Stimulated activated CD8-positive, alpha-beta memory T cell treated with anti-CD3 and anti-CD28 coated beads, Interleukin-7, amount 100 ng/mL, for 1 hour (primary cell): ENCODE measurements around the gene RSBN1L.
A peak's percentile ranks its signal among the peaks of the same experiment; 100 is the strongest.
"Not testable (repeated sequence)": the region's sequence is repeated elsewhere in the genome, so short reads cannot be mapped to it uniquely, and the experiment has no call there.

Experiments
- DNase-seq, 2 donors: peaks; one replicate each; pipeline ENCODE4 v3.0.0-alpha.2; 2020; ENCODE audit warnings: low read depth in 2 of 2

RSBN1L gene

DNA sequence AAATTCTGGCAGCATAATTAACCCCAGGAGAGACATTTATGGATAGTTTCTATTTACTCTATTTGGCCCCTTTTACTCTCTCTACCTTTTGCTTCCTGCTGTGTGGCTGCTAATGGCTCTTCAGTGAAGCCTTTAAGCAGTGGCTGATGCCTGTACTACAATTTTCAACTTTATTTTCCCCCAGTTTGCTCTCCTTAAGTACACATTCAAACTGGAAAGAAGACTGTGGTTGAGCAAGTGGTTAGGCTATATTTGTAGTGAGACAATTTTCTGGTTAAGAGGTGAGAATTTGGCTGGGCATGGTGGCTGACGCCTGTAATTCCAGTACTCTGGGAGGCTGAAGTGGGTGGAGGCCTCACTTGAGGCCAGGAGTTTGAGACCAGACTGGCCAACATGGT, 8.5 kb upstream of the RSBN1L start:
- no peak for DNase-seq

DNA sequence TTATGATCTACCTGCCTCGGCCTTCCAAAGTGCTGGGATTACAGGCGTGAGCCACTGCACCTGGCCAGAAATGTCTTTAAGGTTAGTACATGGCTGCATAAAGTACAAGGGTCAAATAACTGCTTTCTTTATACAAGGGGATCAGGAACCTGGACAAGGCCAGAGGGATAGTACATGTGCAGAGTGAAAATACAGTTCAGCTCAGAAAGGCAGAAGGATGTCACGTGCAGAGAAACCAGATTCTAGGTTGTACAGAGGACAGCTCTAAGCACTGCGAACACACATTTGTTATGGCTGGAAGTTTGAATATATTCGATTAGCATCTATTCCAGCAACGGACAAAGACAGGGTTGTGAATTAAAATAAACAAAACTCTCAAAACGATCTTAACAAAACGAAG, 6.0 kb upstream of the RSBN1L start:
- DNase-seq, result no peak

DNA sequence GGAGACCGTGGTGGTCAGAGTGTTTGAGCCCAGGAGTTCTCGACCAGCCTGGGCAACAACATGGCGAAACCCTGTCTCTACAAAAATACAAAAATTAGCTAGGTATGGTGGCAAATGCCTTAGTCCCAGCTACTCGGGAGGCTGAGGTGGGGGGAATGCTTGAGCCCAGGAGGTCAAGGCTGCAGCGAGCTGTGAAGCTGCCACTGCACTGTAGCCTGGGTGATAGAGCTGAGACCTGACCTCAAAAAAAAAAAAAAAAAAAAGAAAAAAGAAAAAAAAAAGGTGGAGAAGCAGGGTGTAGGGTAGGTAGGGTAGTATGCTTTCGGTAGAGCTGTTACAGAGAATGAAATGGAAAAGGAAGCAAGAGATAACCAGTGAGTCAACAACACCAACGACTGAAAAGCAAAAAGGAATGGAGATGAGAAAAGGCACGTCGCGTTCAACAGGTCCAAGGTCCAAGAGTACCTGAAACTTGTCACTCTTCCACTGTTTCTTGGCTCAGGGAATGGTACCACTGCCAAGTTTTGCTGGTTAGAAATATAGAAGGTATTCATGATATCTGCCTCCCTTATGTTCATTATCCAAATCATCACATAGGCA, 4.3 kb upstream of the RSBN1L start:
- DNase-seq, result no peak

DNA sequence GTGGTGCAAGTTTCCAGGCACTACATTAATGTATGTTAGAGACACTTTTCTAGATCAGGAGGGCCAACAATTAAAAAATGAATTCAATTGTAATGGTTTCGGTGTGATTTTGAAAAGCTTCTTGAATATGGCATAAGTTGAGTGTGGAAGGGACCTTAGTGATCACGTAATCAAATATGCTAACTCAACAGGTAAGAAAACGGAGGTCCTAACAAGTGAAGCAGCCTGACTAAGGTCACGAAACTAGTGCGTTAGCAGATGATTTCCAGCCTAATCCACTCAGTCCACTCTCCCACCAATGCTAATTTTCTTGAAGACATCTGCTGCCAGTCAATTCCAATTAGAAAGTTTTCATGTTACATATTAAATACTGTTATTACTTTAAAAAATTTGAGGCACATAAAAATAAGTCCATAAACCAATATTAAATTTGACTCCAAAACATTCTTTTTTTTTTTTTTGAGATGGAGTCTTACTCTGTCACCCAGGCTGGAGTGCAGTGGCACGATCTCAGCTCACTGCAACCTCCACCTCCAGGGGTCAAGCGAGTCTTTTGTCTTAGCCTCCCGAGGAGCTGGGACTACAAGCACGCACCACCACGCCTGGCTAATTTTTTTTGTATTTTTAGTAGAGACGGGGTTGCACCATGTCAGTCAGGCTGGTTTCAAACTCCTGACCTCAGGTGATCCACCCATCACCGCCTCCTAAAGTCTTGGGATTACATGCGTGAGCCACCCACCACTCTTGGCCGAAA, 2.3 kb upstream of the RSBN1L start:
- DNase-seq, result no peak

DNA sequence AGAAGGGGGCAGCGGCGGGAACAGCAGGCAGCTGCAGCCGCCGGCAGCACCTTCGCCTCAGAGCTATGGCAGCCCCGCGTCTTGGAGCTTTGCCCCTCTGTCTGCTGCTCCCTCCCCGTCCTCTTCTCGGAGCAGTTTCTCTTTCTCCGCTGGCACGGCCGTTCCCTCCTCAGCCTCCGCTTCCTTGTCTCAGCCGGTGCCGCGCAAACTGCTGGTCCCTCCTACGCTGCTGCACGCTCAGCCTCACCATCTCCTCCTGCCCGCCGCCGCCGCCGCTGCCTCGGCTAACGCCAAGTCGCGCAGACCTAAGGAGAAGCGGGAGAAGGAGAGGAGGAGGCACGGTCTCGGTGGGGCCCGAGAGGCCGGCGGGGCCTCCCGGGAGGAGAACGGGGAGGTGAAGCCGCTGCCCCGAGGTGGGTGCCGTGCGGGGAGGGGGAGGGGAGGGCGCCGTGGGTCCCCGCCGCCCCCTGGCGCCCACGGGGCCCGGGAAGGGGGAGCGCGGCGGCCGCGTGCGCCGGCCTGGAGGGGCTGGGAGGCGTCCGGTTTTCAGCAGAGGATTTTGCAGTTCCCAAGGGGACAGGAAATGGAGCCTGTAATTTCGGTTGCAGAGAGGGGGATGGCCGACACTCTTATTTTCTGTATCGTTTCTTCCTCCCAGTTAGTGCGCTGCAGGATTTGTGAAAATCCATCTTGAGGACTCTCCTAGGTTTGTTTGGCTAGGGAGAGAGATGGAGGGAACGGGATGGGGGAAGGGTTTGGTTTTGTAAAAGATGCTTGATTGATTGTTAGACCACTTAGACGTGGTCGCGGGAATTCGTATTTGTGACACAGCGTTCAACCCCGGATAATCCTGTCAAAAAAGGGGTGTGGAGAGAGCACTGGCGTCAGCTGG, 630 bp downstream of the RSBN1L start:
- DNase-seq, result peak; percentile 8 to 22

DNA sequence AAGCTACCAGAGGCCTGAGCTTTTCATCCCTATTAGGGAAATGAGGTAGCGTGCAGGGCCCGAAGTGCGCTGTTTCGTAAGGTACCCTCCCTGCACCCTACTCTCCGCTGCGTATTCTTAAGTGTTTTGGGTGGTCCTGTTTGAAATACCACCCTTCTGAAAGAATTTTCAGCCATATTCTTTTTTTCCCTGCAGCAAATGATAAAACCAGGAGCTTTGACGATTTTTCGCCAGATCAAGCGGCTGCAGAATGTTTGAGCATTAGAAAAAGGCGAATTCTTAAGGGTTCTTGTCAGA, 1.2 kb downstream of the RSBN1L start:
- DNase-seq, result no peak

DNA sequence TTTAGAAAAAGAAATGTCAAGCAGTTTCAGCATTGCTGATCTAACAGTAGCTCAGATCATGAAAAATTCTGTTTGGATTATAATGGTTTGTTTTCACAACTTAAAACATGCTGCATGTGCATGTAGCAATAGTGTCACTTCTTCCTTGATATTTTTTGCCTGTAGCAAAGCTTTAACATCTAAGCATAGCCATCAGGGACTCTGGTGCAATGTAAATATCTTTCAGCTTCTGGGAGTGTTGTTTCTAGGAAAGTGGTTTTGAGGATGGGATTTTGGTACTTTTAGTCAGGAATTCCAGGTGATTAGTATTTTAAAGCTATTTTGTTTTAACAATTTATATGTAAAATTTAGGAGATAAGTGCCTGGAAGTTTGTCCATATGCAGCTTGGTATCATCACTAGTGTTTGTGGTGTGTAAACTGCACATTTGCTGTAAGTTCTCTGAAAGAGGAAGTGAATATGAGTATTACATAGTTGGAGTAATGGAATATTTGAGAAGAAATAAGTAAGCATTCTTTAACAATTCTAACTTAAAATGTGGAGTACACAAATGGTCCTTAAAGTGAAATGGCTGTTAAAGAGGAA, 1.9 kb downstream of the RSBN1L start:
- DNase-seq, result no peak

DNA sequence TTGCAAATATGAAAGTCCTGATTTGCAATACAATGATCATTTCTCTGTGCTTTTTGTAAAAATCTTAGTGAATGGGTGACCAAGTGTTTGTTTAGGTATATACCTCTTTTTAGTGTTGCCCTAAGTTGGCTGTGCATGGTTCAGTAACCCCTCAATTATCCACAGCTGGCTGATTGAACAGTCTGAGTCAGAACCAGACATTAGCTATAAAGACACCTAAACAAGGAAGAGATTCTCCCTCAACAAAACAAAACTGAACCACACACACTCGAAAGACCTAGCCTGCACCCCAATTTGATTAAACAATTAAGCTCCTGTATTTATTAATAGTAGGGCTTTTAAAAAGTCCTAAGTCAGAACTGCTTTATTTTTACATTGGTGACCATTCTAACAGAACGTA, 2.8 kb downstream of the RSBN1L start:
- DNase-seq, result no peak

DNA sequence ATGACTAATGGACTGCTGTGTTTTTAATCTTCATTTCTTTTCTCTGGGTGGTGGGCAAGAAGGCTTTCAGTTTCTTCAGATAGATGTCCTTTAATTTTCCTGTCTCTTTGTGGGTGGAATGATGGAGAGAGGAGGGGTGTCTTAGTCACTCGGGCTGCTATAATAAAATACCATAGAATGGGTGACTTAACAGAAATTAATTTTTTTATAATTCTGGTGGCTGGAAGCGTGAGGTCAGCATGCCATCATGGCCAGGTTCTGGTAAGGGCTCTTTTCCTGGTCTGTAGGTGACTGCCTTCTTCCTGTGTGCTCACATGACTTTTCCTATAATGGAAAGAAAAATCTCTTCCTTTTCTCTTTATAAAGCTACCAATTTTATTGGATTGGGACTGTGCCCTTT, 6.3 kb downstream of the RSBN1L start:
- DNase-seq, result no peak

DNA sequence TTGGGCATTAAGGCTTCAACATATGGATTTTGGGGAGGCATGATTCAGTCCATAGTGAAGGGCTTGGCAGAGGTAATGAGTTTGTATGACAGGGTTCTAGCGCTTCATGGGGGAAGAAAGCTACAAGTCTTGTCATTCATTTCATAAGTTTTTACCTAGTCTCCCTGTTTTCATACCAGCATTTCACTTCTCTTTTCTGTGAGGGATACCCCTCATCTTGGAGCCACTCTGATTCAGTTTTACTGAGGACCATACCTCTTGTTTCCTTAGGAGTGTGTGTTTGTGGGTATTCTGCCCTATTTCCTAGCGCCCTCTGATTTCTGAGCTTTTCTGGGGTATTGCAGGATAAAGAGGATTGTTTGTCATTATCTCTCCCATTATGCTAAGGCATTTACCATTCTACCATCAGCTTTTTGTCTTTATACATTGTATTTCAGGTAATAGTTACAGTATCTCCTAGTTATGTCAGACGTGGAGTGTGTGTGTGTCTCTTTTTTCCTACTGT, 6.8 kb downstream of the RSBN1L start:
- DNase-seq, result no peak

DNA sequence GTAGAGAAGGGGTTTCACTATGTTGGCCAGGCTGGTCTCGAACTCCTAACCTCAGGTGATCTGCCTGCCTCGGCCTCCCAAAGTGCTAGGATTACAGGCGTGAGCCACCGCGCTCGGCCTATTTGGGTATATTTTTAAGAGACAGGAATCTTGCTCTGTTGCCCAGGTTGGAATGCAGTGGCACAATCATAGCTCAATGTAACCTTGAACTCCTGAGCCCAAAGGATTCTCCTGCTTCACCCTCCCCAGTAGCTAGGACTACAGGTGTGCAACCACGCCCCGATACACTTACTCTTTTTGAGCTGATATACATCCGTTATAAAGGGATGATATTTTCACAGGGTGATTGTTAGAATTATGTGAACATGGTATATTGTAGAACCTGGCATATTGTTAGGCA, 7.4 kb downstream of the RSBN1L start:
- not testable (repeated sequence) for DNase-seq

DNA sequence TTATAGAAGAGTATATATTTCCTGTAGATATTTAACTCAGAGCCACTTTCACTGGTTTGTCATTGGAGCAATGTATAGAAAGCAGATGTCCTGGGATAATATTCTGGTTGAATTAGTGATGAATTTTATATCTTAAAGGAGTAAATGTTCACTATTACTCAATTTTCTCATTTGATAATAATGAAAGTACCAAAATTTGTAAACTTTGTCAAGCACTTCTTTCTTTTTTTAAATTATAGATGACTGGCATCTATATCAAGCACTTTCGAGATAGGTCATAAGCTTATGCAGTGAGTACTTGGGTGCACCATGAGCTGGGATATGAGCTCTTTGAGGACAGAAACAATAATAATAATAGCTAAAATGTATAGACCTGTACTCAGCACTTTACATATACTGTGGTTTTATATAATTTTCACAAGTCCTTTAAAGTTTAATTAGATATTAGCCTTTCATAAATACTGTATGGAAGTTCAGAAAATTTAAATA, 11.3 kb downstream of the RSBN1L start:
- DNase-seq, result no peak

DNA sequence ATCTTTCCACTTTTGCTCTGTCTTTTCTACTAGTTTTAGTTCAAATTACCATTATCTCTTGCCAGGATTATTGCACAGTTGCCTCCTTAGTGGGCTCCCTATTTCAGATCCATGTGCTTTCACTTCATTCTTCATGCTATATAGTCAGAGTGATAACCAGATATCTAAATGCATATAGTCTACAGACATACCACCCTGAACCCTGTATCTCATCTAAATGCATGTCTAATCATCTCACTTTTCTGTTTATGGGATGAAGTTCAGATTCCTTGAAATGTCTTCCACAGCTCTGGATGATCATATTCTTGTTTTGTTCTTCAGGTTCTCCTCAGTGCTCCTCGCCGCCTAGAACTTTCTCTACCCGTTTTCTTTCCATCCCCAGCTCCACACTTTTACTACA, 13.8 kb downstream of the RSBN1L start:
- DNase-seq, result no peak

DNA sequence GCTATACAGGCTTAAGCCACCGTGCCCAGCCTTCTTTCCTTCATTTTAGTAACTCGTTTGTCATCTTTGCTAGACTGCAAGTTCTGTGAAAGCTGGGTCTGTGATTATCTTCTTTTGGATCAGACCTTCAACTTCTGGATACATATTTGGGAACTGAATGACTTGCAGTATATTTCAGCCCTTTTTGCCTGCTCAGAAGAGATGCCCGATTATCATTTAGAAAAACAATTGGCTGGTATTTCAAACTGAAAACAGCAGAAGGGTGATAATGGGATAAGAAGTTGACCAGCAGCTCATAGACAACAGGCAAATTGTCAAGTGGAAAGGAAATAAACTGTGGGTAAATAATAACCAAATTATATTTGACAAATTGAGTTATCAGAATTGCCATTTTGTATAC, 14.6 kb downstream of the RSBN1L start:
- no peak for DNase-seq

DNA sequence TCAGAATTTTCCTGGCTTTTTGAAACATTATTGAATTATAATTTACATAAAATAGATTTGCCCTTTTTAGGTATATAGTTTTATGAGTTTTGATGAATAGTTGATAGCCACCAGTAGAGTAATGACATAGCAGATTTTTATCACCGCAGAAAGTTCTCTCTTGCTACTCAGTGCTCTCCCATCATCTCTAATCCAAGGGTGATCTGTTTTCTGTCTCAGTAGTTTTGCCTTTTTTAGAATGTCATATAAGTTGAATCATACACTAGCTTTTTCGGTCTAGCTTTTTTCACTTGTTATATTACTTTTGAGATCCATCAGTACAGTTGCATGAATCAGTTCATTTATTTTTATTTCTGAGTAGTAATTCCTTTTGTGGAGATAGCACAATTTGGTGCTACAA, 17.9 kb downstream of the RSBN1L start:
- no peak for DNase-seq

DNA sequence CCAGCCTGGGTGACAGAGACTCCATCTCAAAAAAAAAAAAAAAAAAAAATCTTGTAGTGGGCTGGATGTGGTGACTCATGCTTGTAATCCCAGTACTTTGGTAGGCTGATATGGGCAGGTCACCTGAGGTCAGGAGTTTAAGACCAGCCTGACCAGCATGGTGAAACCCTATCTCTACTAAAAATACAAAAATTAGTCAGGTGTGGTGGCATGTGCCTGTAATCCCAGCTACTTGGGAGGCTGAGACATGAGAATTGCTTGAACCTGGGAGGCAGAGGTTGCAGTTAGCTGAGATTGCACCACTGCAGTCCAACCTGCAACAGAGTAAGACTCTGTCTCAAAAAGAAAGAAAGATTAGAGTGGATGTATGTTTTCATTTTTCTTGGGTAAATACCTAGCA, 18.7 kb downstream of the RSBN1L start:
- DNase-seq, result not testable (repeated sequence)

DNA sequence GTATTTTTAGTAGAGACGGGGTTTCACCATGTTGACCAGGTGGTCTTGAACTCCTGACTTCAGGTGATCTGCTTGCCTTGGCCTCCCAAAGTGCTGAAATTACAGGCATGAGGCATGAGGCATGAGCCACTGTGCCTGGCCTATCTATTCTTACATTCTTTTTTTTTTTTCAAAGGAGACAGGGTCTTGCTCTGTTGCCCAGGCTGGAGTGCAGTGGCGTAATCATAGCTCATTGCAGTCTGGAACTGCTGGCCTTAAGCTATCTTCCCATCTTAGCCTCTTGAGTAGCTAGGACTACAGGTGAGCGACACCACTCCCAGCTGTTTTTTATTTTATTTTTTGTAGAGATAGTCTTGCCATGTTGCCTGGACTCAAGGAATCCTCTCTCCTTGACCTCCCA, 20.5 kb downstream of the RSBN1L start:
- no peak for DNase-seq

DNA sequence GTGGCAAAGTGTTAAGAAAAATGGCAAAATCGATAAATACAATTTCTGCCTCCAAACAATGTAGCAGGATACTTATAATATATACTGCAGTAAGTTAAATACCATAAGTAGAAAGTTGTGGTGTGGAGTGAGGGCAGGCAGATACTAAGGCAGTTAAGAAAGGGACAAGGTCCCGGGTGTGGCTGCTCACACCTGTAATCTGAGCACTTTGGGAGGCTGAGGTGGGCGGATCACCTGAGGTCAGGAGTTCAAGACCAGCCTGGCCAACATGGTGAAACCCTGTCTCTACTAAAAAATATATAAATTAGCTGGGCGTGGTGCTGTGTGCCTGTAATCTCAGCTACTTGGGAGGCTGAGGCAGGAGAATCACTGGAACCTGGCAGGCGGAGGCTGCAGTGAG, 21.3 kb downstream of the RSBN1L start:
- not testable (repeated sequence) for DNase-seq

DNA sequence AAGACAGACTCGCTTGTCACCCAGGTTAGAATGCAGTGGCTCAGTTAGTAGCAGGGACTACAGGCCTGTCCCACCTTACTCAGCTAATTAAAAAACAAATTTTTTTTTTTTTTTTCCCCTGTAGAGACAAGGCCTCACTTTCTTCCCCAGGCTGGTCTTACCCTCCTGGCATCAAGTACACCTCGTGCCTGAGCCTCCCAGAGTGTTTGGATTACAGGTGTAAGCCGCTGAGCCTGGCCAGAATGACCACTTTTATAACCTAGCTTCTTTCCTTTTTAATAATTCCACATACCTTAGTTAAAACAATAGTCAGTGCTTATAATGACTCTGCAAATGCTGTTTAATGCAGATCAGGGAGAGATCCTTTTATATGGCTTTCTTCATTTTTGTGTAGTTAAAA, 31.3 kb downstream of the RSBN1L start:
- no peak for DNase-seq

DNA sequence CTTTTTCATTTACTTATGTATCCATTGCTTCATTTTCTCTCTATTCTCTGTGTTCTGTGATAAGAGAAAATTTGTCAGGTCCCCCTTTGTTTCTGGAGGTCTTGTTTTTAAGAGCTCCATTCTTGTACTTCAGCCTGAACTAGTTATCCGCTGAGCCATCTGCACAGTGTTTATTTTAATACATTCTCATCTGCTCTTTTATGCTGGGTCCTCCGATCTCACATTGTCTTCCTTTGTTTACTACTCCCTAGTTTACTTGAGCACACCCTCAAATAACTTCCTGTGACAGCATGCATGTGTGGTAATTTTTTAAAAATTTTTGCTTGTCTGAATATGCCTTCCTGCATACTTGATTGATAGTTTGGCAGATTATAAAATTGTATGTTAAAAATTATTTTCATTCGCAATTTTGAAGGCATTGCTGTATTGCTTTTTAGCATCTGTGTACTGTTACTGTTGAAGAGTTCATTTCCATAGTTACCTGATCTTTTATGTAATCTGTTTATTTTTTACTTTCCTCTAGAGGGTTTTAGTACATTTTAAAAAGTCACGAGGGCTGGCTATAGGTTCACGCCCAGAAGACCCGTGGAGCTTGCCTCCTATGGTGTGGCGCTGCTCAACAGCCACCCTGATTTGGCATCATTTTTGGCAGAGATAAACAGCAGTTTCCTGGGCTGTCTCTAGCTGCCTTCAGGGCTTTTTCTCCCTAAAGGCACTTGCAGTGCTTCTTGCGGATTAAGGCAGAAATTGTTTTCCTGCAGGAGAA, 31.9 kb downstream of the RSBN1L start:
- no peak for DNase-seq

DNA sequence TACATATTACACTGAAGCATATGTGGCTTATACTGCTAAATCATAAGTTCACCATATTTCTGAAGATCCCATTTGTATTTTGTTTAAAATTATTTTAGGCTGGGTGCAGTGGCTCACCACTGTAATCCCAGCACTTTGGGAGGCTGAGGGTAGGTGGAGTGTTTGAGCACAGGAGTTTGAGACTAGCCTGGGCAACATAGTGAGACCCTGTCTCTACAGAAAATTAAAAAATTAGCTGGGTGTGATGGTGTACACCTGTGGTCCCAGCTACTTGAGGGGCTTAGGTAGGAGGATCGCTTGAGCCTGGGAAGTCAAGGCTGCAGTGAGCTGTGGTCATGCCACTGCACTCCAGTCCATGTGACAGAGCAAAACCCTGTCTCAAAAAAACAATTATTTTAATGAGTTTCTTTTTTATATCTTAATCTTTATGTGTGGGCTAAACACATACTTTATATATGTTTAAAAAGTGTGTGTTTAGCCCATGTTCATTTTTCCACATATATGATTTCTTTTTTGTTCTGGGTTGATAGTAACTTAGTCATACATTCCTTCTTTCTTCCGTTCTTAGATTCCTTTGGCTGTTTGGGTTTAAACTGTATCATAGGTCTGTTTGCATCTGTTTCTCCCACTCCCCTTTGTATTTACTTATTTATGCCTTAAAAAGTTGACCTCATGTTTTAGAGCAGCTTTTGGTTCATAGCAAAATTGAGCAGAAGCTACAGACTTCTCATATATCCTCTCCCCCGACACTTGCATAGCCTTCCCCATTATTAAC, 33.5 kb downstream of the RSBN1L start:
- no peak for DNase-seq
